Uterus (tissue), 4 donors: ENCODE measurements around the gene MAP2. TPM values are rescaled to one million over a fixed set of nuclear protein-coding genes. Genes with fewer than 3 reads are reported as not detected.

Experiments
- DNase-seq, 2 donors: peaks; one replicate each; pipeline ENCODE4 v3.0.0-alpha.2; 2019 to 2020
- H3K27ac ChIP-seq, 2 donors: fragments of 200-600 bp; sonication (generic); 1 replicate in 1 of 2; 2 replicates in 1 of 2; pipeline ENCODE4 v1.5.1; 2016 to 2018
- H3K27me3 ChIP-seq, 2 donors: fragments of 200-600 bp; sonication (generic); one replicate each; pipeline ENCODE4 v1.5.1; 2018 to 2019; ENCODE audit warnings: control low read depth in 1 of 2
- H3K36me3 ChIP-seq, 2 donors: fragments of 200-600 bp; sonication (generic); one replicate each; pipeline ENCODE4 v1.5.1; 2019; ENCODE audit warnings: control low read depth in 1 of 2
- H3K4me1 ChIP-seq, 2 donors: fragments of 200-600 bp; sonication (generic); one replicate each; pipeline ENCODE4 v1.5.1; 2018 to 2019; ENCODE audit warnings: control low read depth in 1 of 2
- H3K4me3 ChIP-seq, 2 donors: fragments of 200-600 bp; sonication (generic); 1 replicate in 1 of 2; 2 replicates in 1 of 2; pipeline ENCODE4 v1.5.1; 2018 to 2019; ENCODE audit warnings: mild to moderate bottlenecking in 1 of 2
- H3K9me3 ChIP-seq, 2 donors: fragments of 200-600 bp; sonication (generic); one replicate each; pipeline ENCODE4 v1.5.1; 2019; ENCODE audit warnings: control low read depth in 1 of 2
- CTCF ChIP-seq, 4 experiments: fragments of 200-600 bp in 2 of 4; fragments of 450-650 bp in 2 of 4; sonication (generic) in 2 of 4; IDR thresholded peaks; one replicate each; pipeline ENCODE4 v1.5.1; 2016 to 2019; ENCODE audit warnings: antibody characterized with exemption in 4 of 4, mild to moderate bottlenecking in 2 of 4, moderate library complexity in 1 of 4
- POLR2A ChIP-seq, 2 donors: fragments of 450-650 bp; IDR thresholded peaks; one replicate each; pipeline ENCODE4 v1.6.1; 2016; ENCODE audit warnings: antibody characterized with exemption in 2 of 2, mild to moderate bottlenecking in 1 of 2, moderate library complexity in 1 of 2
- intact Hi-C: fragments of 100-400 bp; cut with DNase I; formaldehyde crosslinking; loops from one replicate; pipeline ENCODE4 v1.15.1; 2023; ENCODE audit warnings: low total_unique reads
- total RNA-seq, 4 donors: library from RNA; depleted of rRNA in 3 of 4; stranded (reverse); fragments of >200 nt in 3 of 4; gene quantifications; one replicate each; pipeline versions ENCODE4 v1.1.0 to v1.2.4, GENCODE V29; 2014 to 2023
- donor health status: DM: yes; HTN: yes; CAD: no.

The MAP2 gene
- total RNA-seq, 4 donors from 2014 or later, result 4.7 to 18.7 (median 7.6) TPM

- no peaks in the 10 kb centered on the region for H3K4me1 ChIP-seq
- intact Hi-C loops, result no loop called here
- no peaks in the 10 kb centered on the region for H3K9me3 ChIP-seq
- H3K4me3 ChIP-seq, result no peak overlapping the region
- no peaks in the 10 kb centered on the region for H3K36me3 ChIP-seq
- TF ChIP-seq POLR2A (IDR thresholded peaks at IDR 0.05), result no peak
- no peak for TF ChIP-seq CTCF (IDR thresholded peaks at IDR 0.05)
- no peak overlapping the region for H3K27ac ChIP-seq
- H3K27me3 ChIP-seq, result no peaks in the 10 kb centered on the region
- no peak for DNase-seq
Measured at GRCh38 chr2:209578394-209579001, 154.7 kb downstream of the MAP2 start.

GRCh38 chr2:209579230-209579749 lies 155.4 kb downstream of the MAP2 start:
- TF ChIP-seq POLR2A (IDR thresholded peaks at IDR 0.05) (no peak), CTCF (IDR thresholded peaks at IDR 0.05) (no peak)
- no peak overlapping the region for H3K27ac ChIP-seq
- H3K4me3 ChIP-seq, result no peak overlapping the region
- no peaks in the 10 kb centered on the region for H3K9me3 ChIP-seq
- H3K36me3 ChIP-seq, result no peaks in the 10 kb centered on the region
- no peak for DNase-seq
- H3K27me3 ChIP-seq, result no peaks in the 10 kb centered on the region
- intact Hi-C loops, result no loop called here
- no peaks in the 10 kb centered on the region for H3K4me1 ChIP-seq

- no peak overlapping the region for H3K4me3 ChIP-seq
- H3K4me1 ChIP-seq, result no peaks in the 10 kb centered on the region
- no peaks in the 10 kb centered on the region for H3K36me3 ChIP-seq
- no peaks in the 10 kb centered on the region for H3K27me3 ChIP-seq
- no peak for DNase-seq
- H3K9me3 ChIP-seq, result no peaks in the 10 kb centered on the region
- H3K27ac ChIP-seq, result no peak overlapping the region
- intact Hi-C loops, result no loop called here
- TF ChIP-seq CTCF (IDR thresholded peaks at IDR 0.05) (no peak), POLR2A (IDR thresholded peaks at IDR 0.05) (no peak)
Measured at GRCh38 chr2:209581040-209581439, 157.2 kb downstream of the MAP2 start.

GRCh38 chr2:209582281-209582680 lies 158.4 kb downstream of the MAP2 start:
- Histone ChIP-seq H3K27ac (no peak overlapping the region), H3K4me3 (no peak overlapping the region), H3K27me3 (no peaks in the 10 kb centered on the region), H3K36me3 (no peaks in the 10 kb centered on the region), H3K9me3 (no peaks in the 10 kb centered on the region), H3K4me1 (no peaks in the 10 kb centered on the region)
- TF ChIP-seq CTCF (IDR thresholded peaks at IDR 0.05) (no peak), POLR2A (IDR thresholded peaks at IDR 0.05) (no peak)
- DNase-seq, result no peak
- intact Hi-C loops, result no loop called here

GRCh38 chr2:209584472-209584871 lies 160.6 kb downstream of the MAP2 start:
- no peak for DNase-seq
- intact Hi-C loops, result no loop called here
- no peaks in the 10 kb centered on the region for H3K9me3 ChIP-seq
- no peaks in the 10 kb centered on the region for H3K4me1 ChIP-seq
- TF ChIP-seq CTCF (IDR thresholded peaks at IDR 0.05) (no peak), POLR2A (IDR thresholded peaks at IDR 0.05) (no peak)
- no peaks in the 10 kb centered on the region for H3K27me3 ChIP-seq
- no peak overlapping the region for H3K4me3 ChIP-seq
- no peak overlapping the region for H3K27ac ChIP-seq
- no peaks in the 10 kb centered on the region for H3K36me3 ChIP-seq
